ENCODE data around the gene MAP3K8.

DNA sequence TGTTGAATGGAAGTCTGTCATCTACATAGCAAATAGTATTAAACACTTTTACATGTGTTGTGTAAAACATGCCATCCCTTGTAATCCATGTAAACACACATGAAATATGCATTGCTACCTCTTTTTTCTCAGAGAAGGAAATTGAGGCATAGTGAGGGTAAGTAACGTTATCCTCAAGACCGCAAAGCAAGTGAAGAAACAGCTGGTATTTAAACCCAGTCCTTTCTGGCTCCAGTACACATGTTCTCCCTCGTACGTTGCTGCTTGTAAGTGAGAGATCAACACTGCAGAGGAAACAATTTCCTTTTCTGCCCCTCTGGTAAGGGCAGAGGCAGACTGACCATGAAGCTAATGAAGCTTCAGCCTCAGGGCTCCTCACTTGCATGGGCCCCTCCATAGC lies 28.5 kb downstream of the MAP3K8 start:
- TF ChIP-seq, protein P1, sequence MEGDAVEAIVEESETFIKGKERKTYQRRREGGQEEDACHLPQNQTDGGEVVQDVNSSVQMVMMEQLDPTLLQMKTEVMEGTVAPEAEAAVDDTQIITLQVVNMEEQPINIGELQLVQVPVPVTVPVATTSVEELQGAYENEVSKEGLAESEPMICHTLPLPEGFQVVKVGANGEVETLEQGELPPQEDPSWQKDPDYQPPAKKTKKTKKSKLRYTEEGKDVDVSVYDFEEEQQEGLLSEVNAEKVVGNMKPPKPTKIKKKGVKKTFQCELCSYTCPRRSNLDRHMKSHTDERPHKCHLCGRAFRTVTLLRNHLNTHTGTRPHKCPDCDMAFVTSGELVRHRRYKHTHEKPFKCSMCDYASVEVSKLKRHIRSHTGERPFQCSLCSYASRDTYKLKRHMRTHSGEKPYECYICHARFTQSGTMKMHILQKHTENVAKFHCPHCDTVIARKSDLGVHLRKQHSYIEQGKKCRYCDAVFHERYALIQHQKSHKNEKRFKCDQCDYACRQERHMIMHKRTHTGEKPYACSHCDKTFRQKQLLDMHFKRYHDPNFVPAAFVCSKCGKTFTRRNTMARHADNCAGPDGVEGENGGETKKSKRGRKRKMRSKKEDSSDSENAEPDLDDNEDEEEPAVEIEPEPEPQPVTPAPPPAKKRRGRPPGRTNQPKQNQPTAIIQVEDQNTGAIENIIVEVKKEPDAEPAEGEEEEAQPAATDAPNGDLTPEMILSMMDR (IDR thresholded peaks at IDR 0.05), result no peak
- TF ChIP-seq POLR2AphosphoS5 (IDR thresholded peaks at IDR 0.05) (no peak), POLR2A (IDR thresholded peaks at IDR 0.05) (no peak)

Data from stomach (tissue), 4 donors.